Mucosa of rectum (tissue), 2 donors: Measurements from ENCODE around the gene SLC6A19.

ENCODE experiments used
- H3K27ac ChIP-seq, 2 donors: one replicate each; pipeline ENCODE4 v1.7.0; 2013; ENCODE audit warnings: inconsistent platforms in 2 of 2, low read depth in 2 of 2, low read length in 2 of 2
- H3K27me3 ChIP-seq, 2 donors: one replicate each; pipeline ENCODE4 v1.7.0; 2013; ENCODE audit warnings: low read length in 2 of 2; ENCODE audit not compliant: control insufficient read depth in 2 of 2, insufficient read depth in 2 of 2
- H3K36me3 ChIP-seq, 2 donors: one replicate each; pipeline ENCODE4 v1.7.0; 2013; ENCODE audit warnings: low read length in 2 of 2; ENCODE audit not compliant: control insufficient read depth in 2 of 2, insufficient read depth in 2 of 2
- H3K4me1 ChIP-seq, 2 donors: one replicate each; pipeline ENCODE4 v1.7.0; 2013; ENCODE audit warnings: low read length in 2 of 2, mild to moderate bottlenecking in 1 of 2; ENCODE audit not compliant: control insufficient read depth in 2 of 2, insufficient read depth in 2 of 2
- H3K4me3 ChIP-seq, 2 donors: one replicate each; pipeline ENCODE4 v1.7.0; 2013; ENCODE audit warnings: low read length in 2 of 2
- H3K9ac ChIP-seq, 2 donors: one replicate each; pipeline ENCODE4 v1.7.0; 2013; ENCODE audit warnings: low read length in 2 of 2, low read depth in 1 of 2, mild to moderate bottlenecking in 1 of 2
- H3K9me3 ChIP-seq, 2 donors: one replicate each; pipeline ENCODE4 v1.7.0; 2013; ENCODE audit warnings: low read length in 2 of 2; ENCODE audit not compliant: control insufficient read depth in 2 of 2
- donor health status: healthy.
- donor health status: Normal muscosa, but diverticular disease.

The SLC6A19 gene

DNA sequence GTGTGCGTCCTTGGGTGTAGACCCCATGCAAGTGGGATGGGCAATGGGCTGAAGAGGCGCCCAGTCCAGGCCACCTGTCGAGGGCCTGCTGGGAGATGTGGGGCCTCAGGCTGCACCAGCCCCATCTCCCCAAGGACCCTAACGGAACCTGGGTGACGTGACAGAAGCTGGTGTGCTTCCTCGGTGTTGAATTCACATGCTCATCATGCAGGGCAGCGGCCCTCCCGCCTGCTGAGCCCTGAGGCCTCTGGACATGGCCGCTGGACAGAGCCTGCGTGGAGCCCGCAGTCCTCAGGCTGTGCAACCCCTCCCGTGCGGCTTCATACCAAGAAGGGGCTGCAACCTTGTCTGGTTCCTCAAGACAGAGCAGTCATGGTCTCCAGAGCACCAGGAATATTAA, 66.7 kb downstream of the SLC6A19 start:
- no peaks in the 10 kb centered on the region for H3K9me3 ChIP-seq
- H3K27me3 ChIP-seq = no peaks in the 10 kb centered on the region
- H3K4me1 ChIP-seq = no peaks in the 10 kb centered on the region
- H3K36me3 ChIP-seq = no peaks in the 10 kb centered on the region
- no peak overlapping the region for H3K4me3 ChIP-seq
- H3K27ac ChIP-seq = no peak overlapping the region
- H3K9ac ChIP-seq = no peak overlapping the region

GRCh38 chr5:1268666-1269065, 67.3 kb downstream of the SLC6A19 start:
- Histone ChIP-seq H3K4me3 (no peak overlapping the region), H3K4me1 (no peaks in the 10 kb centered on the region), H3K27me3 (no peaks in the 10 kb centered on the region), H3K9ac (no peak overlapping the region), H3K36me3 (no peaks in the 10 kb centered on the region), H3K9me3 (no peaks in the 10 kb centered on the region), H3K27ac (no peak overlapping the region)

DNA sequence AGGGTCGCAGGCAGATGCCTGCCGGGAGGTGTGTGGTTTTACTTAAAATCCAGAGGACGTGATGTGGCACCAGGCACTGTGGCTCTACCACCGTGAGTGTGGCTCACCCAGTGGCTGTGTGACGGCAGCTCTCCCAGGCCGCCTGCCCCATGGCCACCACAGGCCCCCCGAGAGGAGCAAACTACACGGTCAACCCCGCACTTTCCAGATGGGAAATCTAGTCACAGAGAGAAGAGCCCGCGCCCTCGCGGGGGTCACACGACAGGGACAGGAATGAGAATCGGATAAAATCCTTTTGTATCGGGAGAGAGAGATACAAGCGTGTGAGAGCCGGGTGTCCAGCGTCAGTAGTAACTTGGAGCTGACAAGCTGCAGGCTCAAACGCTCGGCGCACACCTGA, 69.0 kb downstream of the SLC6A19 start:
- Histone ChIP-seq H3K9ac (no peak overlapping the region), H3K27ac (no peak overlapping the region), H3K27me3 (no peaks in the 10 kb centered on the region), H3K36me3 (no peaks in the 10 kb centered on the region), H3K4me1 (no peaks in the 10 kb centered on the region), H3K9me3 (no peaks in the 10 kb centered on the region), H3K4me3 (no peak overlapping the region)

GRCh38 chr5:1270933-1271914, 69.8 kb downstream of the SLC6A19 start:
- no peaks in the 10 kb centered on the region for H3K27me3 ChIP-seq
- H3K36me3 ChIP-seq = no peaks in the 10 kb centered on the region
- H3K27ac ChIP-seq = no peak overlapping the region
- no peaks in the 10 kb centered on the region for H3K9me3 ChIP-seq
- H3K4me3 ChIP-seq = no peak overlapping the region
- no peak overlapping the region for H3K9ac ChIP-seq
- H3K4me1 ChIP-seq = no peaks in the 10 kb centered on the region

- no peaks in the 10 kb centered on the region for H3K36me3 ChIP-seq
- H3K27ac ChIP-seq = no peak overlapping the region
- no peak overlapping the region for H3K4me3 ChIP-seq
- no peaks in the 10 kb centered on the region for H3K4me1 ChIP-seq
- H3K9me3 ChIP-seq = no peaks in the 10 kb centered on the region
- H3K9ac ChIP-seq = no peak overlapping the region
- H3K27me3 ChIP-seq = no peaks in the 10 kb centered on the region
Observed at GRCh38 chr5:1272201-1272600, 70.8 kb downstream of the SLC6A19 start.

DNA sequence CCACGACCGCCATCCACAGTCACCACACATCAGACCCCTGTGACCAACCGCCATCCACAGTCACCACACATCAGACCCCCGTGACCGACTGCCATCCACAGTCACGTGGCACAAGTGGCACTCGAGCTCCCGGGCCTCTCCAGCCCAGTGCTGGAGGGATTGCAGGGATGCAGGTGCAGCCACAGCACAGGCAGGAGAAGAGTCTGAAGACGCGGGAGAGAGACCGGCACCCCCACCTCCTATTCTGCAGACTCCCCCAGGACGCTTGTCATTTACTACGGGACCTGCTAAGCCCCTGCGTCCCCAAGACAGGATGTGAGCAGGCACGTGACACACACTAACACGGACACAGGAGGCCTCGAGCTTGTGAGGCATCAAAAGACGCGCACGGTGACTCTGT, 72.3 kb downstream of the SLC6A19 start:
- H3K36me3 ChIP-seq = no peaks in the 10 kb centered on the region
- H3K4me1 ChIP-seq = no peaks in the 10 kb centered on the region
- H3K9me3 ChIP-seq = no peaks in the 10 kb centered on the region
- H3K9ac ChIP-seq = no peak overlapping the region
- H3K4me3 ChIP-seq = no peak overlapping the region
- no peak overlapping the region for H3K27ac ChIP-seq
- no peaks in the 10 kb centered on the region for H3K27me3 ChIP-seq

- Histone ChIP-seq H3K36me3 (no peaks in the 10 kb centered on the region), H3K27me3 (no peaks in the 10 kb centered on the region), H3K9me3 (no peaks in the 10 kb centered on the region), H3K27ac (no peak overlapping the region), H3K4me1 (no peaks in the 10 kb centered on the region), H3K9ac (no peak overlapping the region), H3K4me3 (no peak overlapping the region)
Observed at GRCh38 chr5:1274471-1274870, 73.1 kb downstream of the SLC6A19 start.
